GM19397 (cell line): ENCODE results near the gene ZNF438.
A peak's percentile ranks its signal among the peaks of the same experiment; 100 is the strongest.
"Not testable (repeated sequence)": the region's sequence is repeated elsewhere in the genome, so short reads cannot be mapped to it uniquely, and the experiment has no call there.

Source experiments
- ATAC-seq: cut with Tn5 transposase; IDR thresholded peaks from one replicate; pipeline ENCODE4 v1.9.1; 2021; ENCODE audit warnings: mild to moderate bottlenecking, moderate library complexity; ENCODE audit not compliant: unreplicated experiment

ZNF438 gene

DNA sequence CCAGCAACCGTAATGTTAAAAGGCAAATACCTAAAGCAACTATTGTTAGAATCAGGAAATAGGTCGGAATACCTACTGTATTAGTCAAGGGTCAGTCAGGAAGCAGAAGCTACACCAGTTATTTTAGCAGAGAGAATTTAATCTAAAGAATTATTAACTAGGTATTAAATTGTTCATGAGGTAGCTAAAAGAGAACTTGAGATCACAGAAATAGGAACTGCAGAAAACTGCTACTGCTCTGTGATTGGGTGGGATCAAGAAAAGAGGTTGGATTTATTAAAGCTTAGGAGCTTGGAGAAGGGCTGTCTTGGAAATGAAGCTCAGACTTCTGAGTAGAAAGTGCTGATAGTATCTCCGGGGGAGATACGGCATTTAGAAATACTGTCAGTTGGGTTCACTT, 20.0 kb upstream of the ZNF438 start:
- ATAC-seq, result no peak

DNA sequence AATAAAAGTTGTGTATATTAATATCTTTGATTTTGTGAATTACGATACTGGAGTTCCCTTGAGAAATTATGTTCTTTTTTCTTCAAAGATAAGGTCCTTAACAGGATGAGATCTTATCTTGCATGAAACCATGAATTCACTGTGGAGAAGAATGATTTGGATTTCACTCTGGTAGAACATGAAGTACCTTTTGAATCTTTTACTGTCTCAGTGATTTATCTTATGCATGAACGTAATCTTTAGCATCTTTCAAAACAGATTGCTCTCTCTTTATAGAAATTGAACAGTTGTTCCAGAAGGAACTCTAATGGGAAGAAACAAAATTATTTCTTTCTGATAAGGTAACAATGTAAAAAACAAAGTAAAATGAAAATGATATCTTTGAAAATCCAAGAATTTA, 11.0 kb upstream of the ZNF438 start:
- ATAC-seq, result no peak

DNA sequence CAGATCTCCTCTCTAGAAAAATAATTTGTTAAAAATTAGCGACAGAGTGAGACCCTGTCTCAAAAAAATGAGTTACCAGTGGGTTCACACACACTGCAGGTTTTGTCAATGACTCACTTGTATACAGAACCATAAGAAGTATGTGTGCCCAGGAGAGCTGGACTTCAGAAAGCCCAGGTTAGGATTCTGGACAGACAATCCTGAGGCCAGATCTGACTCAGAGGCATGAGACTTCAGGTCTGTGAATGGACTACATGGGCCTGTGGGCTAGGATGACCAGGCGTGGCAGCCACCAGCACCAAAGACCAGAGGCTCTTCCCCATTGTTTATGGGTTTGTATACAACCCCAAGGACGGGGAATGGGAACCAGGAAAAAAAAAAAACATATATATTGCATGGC, 9.3 kb upstream of the ZNF438 start:
- ATAC-seq, result no peak

DNA sequence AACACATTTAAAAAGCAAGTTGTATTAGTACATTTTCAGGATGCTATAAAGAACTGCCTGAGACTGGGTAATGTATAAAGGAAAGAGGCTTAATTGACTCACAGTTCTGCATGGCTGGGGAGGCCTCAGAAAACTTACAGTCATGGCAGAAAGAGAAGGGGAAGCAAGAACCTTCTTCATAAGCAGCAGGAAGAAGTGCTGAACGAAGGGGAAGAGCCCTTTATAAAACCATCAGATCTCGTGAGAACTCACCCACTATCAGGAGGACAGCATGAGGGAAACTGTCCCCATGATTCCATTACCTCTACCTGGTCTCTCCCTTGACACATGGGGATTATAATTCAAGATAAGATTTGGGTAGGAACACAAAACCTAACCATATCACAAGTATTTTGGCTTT, 7.3 kb upstream of the ZNF438 start:
- ATAC-seq, result not testable (repeated sequence)

DNA sequence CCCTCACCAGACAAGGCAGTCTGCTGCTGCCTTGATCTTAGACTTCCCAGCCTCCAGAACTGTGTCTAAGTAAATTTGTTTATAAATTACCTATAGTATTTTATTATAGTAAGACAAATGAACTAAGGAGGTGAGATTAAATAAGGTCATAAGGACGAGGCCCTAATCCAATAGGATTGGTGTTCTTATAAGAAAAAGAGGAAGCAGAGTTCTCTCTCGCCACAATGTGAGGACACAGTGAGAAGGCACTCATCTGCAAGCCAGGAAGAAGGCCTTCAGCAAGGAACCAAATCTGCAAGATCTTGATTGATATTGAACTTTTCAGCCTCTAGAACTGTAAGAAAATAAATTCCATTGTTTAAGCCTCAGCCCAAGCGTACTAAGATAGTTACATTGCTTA, 6.1 kb upstream of the ZNF438 start:
- ATAC-seq, result no peak

DNA sequence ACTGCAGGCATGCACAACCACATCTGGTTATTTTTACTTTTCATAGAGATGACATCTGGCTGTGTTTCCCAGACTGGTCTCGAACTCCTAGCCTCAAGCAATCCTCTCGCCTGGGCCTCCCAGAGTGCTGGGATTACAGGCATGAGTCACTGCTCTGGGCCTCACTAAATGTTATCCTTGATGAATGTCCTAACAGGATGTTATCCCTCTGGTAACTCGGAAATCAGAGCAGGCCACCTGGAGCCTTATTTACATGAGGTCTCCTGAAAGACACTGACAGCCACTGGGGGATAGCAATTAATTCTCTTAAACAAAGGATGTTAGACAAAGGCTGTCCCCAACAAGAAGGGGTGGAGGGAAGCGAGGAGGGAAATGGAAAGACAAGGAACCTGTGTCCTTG, 4.5 kb upstream of the ZNF438 start:
- ATAC-seq, result no peak

DNA sequence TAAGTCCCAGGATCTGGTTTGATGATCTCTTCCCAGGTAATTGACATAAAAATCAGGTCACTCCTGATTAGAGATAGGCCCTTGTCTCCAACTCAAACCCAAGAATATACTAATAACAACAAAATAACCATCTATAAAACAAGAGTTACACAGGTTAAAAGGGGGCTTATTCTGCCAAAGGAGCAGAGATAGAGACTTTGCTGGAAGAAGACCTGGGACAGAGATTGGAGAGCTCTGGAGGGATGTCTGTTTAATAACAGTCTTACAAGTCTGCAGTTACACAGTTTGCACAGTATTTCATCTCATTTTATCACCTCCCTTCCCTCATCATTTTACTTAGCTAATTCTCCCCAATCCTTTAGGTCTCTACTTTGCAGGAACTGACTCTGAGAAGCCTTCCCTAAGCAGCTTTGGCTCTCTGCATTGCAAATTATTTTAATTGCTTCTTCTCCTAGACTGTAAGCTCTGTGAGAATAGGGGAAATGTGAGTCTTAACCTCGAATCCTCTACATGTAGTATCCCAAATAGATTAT, 3.7 kb upstream of the ZNF438 start:
- ATAC-seq, result no peak

DNA sequence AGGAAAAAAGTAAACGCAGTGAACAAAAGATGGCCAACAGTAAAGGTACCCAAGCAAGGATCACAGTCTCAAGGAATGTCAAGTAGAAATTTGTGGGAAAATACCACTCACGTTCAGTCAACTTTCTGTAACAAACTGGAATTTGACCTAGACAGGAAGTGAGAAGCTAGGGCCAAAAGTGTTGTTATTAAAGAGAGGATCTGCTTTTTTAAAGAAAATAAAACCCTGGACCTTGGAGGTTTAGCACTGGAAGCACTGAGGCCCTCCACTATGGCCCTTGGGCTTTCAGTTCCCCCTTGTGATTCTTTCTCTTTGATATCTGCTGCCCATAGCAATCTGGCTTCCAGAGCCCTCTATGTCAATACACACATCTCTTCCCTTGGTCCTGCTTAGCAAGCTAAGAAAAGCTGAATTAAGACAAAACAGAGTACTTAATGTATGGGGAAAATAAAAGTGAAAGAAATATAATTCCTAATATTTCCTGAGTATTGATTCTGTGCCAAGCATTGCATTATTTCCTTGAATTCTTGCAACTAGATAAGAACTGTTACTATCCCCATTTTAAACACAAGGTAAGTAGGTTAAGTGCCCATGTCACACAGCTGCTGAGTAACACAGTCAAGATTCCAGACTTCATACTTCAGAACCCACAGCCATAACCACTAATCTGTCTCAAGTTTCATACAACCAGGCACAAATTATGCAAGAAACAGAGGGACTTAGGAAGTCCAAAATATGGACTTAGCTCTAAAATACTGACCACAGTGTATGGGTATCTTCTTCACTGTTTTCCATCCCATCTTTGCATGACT, 2.6 kb upstream of the ZNF438 start:
- no peak for ATAC-seq

DNA sequence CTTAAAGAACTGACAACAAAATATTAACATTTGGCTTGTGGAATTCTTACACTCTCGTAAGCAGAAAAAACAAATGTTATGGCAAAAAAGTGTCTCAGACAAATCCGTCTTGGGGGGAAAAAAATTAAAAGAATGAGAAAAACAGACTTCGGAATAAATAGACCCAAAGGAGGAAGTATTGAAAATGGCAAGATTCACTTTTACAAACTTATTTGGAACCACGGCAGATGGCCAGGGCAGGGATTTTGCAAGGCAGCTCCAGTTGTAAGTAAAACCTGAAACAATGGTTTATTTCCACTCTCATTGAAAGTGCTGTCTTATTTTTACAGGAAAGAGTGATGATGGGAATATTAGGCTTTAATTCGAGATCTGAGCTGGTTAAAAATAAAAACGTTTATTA, 1.5 kb upstream of the ZNF438 start:
- ATAC-seq, result no peak

DNA sequence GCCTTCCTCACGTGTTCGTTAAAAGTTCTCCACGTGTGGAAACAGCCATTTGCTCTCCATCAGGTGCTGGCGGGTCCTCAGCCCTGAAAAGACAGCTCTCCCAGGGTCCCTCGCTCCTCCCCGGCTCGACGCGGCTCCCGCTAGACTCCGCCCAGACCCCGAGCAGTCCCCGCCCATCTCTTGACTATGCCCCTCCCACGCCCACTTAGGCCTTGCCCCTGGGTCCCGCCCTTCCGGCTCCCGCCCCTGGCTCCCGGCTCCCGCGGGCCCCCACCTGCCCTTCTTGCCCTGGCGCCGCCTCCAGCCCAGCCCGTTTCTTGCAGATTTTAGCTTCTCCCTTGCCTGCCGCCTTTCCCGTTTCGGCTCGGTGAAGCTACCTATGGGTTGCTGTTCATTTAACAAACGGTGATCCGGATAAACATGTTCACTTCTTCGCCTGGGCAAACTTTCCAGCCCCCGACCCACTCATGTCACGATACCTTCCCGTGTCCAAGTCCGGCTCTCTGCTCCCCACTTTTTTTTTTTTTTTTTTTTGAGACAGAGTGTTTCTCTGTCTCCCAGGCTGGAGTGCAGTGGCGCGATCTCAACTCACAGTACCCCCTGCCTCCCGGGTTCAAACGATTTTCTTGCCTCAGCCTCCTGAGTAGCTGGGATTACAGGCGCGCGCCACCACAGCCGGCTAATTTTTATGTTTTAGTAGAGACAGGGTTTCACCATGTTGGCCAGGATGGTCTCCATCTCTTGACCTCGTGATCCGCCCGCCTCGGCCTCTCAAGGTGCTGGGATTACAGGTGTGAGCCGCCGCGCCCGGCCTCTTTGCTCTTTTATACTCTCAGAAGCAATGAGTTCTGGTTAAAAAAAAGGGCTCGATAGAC, 830 bp upstream of the ZNF438 start:
- ATAC-seq, result peak; percentile 76

DNA sequence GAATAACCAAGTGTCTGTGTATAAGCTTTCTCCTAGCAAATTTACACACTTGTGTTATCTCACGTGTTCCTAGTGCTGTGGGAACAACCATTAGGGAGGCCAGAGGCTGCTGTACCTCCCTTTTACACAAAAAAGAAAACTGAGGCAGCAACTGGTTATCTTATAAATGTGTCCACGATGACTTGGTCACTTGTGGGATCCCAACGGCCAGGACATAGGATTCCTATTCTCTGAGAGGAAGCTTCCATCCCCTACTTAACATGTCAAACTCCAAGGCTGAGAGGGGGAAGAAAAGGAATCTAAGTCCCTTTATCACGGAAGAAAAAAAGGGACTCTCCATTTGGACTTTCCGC, 484 bp downstream of the ZNF438 start:
- no peak for ATAC-seq

DNA sequence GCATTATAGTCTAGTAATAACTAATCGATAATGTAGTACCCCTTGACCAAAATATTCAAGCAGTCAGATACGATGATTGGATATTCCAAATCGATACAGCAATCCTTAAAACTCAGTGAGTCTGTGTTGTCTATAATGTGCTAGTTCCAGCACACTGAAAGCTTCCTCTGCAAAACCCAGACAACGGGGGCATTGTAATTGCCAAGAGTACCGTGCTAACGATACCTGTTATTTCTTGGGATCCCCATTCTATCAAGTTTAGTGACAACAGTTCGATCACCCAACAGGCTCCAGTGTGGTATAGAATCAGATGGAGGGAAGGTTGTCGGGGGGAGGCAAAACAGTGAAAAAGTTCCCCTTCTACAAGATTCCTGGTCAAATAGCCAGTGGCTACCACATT, 865 bp downstream of the ZNF438 start:
- ATAC-seq, result no peak

DNA sequence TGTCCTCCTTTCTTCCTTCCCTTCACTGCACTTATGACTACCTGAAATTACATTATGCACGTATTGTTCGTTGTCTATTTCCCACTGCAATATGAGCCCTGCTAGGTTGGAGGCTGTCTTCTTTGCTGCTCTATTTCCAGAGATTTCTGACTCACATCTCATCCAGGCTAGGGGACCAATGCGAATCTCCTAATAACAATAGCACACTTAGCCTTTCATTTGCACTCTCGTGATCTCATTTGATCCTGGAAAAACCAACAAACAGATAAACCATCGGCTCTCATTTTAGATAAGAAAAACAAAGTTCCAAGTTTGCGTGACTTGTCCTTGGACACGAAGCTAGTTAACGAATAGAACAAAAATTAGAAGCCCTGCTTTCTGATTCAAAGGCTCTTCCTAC, 1.4 kb downstream of the ZNF438 start:
- no peak for ATAC-seq

DNA sequence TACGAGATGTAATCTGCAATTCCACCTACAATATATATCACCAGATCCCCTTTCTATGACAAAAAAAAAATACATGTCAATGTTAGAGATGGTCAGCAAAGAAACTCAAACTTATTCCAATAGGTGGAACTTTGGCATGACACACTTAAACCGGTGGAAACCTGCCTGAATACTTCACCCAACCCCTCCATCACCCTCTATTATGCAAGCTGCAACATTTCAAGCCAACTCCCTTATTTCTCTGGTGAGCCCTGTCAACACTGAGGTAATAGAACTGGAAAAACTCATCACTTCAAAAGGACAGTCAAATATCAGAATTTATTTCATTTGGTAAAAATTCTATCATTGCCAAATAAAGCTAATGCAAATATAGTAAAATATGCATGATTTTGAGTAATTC, 3.6 kb downstream of the ZNF438 start:
- no peak for ATAC-seq

DNA sequence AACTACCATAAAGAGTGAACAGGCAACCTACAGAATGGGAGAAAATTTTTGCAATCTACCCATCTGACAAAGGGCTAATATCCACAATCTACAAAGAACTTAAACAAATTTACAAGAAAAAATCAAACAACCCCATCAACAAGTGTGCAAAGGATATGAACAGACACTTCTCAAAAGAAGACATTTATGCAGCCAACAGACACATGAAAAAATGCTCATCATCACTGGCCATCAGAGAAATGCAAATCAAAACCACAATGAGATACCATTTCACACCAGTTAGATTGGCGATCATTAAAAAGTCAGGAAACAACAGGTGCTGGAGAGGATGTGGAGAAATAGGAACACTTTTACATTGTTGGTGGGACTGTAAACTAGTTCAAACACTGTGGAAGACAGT, 5.4 kb downstream of the ZNF438 start:
- not testable (repeated sequence) for ATAC-seq

DNA sequence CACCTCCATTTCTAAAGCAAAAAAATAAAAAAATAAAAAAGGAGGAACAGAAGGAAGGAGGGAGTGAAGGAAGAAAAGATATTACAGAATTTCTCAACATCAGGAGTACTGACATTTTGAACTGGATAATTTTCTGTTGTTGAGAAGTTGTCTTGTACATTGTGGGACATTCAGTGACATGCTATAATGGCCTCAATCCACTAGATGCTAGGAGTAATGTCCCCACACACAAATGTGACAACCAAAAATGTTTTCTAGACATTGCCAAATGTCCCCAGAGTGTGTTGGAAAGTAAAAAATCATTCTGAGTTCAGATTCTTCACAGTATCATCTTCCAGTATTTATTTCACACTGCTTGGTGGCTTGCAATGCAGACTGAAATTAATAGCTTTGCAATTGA, 6.5 kb downstream of the ZNF438 start:
- ATAC-seq, result no peak

DNA sequence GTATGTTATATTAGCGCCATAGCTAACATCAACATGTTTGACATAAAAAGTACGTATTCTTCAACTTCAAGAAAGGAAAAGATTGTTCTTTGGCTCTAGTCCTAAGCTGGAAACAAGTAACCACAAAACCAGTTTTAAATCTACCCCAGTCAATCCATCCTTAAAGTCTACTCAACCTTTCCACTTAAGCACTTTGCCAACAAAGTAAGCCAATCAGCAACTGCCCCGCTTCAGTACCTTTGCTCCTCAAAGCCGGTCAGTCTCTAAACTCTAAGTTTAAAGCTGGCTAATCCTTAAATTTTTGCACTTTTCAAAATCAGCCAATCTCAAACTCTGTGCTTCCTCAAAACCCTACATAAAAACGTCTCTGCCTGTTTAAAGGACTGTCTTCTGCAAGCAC, 8.1 kb downstream of the ZNF438 start:
- no peak for ATAC-seq

DNA sequence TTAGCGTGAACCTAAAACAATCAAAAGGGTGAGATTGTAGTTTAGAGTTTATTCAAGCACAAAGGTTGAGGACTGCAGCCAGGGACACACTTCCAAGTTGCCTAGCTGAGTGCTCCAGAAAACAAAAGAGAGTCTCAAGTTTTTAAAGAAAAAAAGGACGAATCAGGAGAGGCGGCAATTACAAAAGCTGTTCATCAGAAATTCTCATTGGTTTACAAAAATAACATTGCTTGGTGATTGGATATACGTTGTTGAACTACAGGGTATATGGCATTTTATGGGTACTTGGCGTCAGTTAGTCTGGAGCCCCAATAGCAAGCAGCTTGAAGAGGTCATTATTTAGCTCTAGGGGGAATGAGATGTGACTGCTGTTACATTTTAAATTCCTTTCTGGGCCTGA, 11.5 kb downstream of the ZNF438 start:
- no peak for ATAC-seq

DNA sequence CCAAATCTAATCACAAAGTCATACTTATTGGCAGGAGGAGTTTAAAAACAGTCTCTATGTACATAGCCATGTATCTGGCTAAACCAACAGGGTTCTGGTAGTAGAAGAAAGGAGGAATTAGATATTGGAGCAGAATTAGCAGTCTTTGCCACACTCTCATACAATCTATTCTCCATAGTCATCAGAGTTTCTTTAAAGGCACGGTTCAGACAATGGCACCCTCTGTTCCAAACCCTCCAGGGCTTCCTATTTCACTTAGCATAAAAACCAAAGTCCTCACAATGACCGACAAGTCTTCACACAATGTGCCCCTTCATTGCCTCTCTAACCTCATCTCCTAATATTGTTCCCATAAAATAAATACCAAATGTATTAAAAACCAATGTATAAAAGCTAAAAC, 12.7 kb downstream of the ZNF438 start:
- no peak for ATAC-seq

DNA sequence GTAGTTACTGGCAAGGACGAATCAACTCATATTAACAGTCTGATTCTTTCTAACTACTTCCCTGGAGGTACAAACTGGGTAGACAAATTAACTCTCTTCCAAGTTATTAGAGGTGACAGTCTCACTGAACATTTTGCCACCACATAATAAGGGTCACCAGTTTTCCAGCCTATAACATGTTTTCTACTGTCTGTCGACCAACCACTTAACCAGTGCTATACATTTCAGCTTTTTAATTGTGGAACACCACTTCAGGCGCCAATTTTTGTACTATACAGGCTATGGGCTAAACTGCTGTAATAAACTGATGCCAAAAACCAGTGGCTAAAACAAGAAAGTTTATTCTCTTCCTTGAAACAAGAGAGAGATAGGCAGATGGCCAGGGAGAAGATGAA, 13.3 kb downstream of the ZNF438 start:
- no peak for ATAC-seq

DNA sequence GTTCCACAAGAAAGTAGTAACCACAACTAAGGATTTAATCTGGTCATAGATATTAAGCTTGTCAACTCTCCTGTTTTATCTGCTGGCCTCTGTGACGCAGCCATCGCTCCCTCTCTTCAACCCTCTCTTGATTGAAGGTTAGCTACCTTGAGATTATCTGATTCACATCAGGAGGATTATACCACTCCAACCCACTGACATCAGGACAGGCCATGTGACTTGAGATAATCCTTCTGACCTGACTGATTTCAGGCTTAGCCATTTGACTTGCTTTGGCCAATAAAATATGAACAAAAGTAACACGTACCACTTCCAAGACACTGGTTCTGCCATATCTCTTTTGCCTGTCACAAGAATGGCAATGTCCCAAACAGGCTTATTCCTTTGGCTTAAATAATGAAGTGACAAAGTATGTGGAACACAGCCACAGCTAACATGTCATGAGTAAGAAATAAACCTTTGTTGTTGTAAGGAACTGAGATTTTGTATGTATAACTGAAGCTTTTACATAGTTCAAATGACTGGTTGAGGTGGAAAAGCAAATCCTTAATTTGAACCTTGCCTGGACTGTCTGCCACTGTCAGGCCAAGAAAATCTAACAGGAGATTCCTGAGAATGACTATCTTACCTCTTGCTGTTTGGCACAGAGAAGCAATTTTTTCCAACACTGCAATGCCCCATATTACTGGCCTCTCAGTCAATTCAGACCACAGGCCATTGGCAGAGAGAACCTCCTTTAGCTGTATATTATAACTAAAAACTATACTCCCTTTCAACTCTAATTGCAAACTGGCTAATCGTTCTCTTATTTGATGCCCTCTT, 13.9 kb downstream of the ZNF438 start:
- ATAC-seq, result no peak
